Prostate gland (tissue), 2 donors: ENCODE measurements around the gene PACC1. TPM values are rescaled to one million over a fixed set of nuclear protein-coding genes. Genes with fewer than 3 reads are reported as not detected.

ENCODE experiments used
- DNase-seq: peaks from one replicate; pipeline ENCODE4 v3.0.0-alpha.2; 2019; ENCODE audit warnings: low spot score
- H3K27ac ChIP-seq, 2 donors: fragments of 200-600 bp; sonication (generic); 2 replicates each; pipeline ENCODE4 v1.5.1; 2017 to 2019
- H3K27me3 ChIP-seq: fragments of 200-600 bp; sonication (generic); replicated peaks from 2 replicates; pipeline ENCODE4 v1.5.1; 2019; ENCODE audit not compliant: insufficient read depth
- H3K36me3 ChIP-seq, 2 donors: fragments of 200-600 bp; sonication (generic); 1 replicate in 1 of 2; 2 replicates in 1 of 2; pipeline versions ENCODE4 v1.5.1 to v1.8.1; 2017 to 2019
- H3K4me1 ChIP-seq: fragments of 200-600 bp; sonication (generic); replicated peaks from 2 replicates; pipeline ENCODE4 v1.5.1; 2019
- H3K4me3 ChIP-seq, 2 donors: fragments of 200-600 bp; sonication (generic); 2 replicates each; pipeline ENCODE4 v1.5.1; 2017 to 2019
- H3K9me3 ChIP-seq: fragments of 200-600 bp; sonication (generic); 2 replicates; pipeline ENCODE4 v1.5.1; 2017
- CTCF ChIP-seq, 4 experiments: fragments of 200-600 bp in 2 of 4; fragments of 450-650 bp in 2 of 4; sonication (generic) in 2 of 4; IDR thresholded peaks; 1 replicate in 3 of 4; 2 replicates in 1 of 4; pipeline ENCODE4 v1.5.1; 2016 to 2019; ENCODE audit warnings: antibody characterized with exemption in 4 of 4, mild to moderate bottlenecking in 2 of 4, moderate library complexity in 2 of 4
- POLR2A ChIP-seq: fragments of 450-650 bp; IDR thresholded peaks from one replicate; pipeline ENCODE4 v1.6.1; 2016; ENCODE audit warnings: antibody characterized with exemption, mild to moderate bottlenecking
- POLR2AphosphoS5 ChIP-seq: sonication (generic); formaldehyde crosslinking; IDR thresholded peaks from one replicate; pipeline ENCODE4 v1.6.1; 2017; ENCODE audit warnings: antibody characterized with exemption
- WGBS: methylation state at CpG from one replicate; pipeline ENCODE4 v1.1.5; 2018; 5-methylcytosine and 5-hydroxymethylcytosine counted together
- intact Hi-C: fragments of 100-400 bp; cut with DNase I; formaldehyde crosslinking; loops from one replicate; pipeline ENCODE4 v1.14.2; 2022
- total RNA-seq, 2 donors: library from RNA; depleted of rRNA; stranded (reverse); fragments of >200 nt; gene quantifications; one replicate each; pipeline ENCODE4 v1.1.0, GENCODE V29; 2016

Gene PACC1
- total RNA-seq, 2 donors from 2014 or later: 5.6 to 6.4 TPM

- 97% methylated on average over 5 of the region's 5 CpGs for WGBS
- TF ChIP-seq CTCF (IDR thresholded peaks at IDR 0.05) (no peak), POLR2A (no peak), POLR2AphosphoS5 (no peak)
- no peaks in the 10 kb centered on the region for H3K36me3 ChIP-seq
Observed at GRCh38 chr1:212442408-212442807, 27.7 kb upstream of the PACC1 start.

GRCh38 chr1:212440419-212440818 is 25.7 kb upstream of the PACC1 start:
- intact Hi-C loops: no loop called here
- Histone ChIP-seq H3K27ac (no peak overlapping the region), H3K36me3 (no peaks in the 10 kb centered on the region), H3K4me1 (no peaks in the 10 kb centered on the region), H3K4me3 (no peak overlapping the region), H3K9me3 (no peaks in the 10 kb centered on the region), H3K27me3 (no peaks in the 10 kb centered on the region)
- DNase-seq: no peak
- TF ChIP-seq POLR2A (no peak), CTCF (IDR thresholded peaks at IDR 0.05) (no peak), POLR2AphosphoS5 (no peak)
- 62% methylated on average over 9 of the region's 9 CpGs for WGBS

More at GRCh38 chr1:212442408-212442807, 27.7 kb upstream of the PACC1 start:
- no peak for DNase-seq
- intact Hi-C loops: no loop called here
- no peak overlapping the region for H3K4me3 ChIP-seq
- no peak overlapping the region for H3K27ac ChIP-seq
- H3K4me1 ChIP-seq: no peaks in the 10 kb centered on the region
- no peaks in the 10 kb centered on the region for H3K27me3 ChIP-seq
- no peaks in the 10 kb centered on the region for H3K9me3 ChIP-seq

GRCh38 chr1:212438831-212439237 is 24.1 kb upstream of the PACC1 start:
- TF ChIP-seq POLR2A (no peak), CTCF (IDR thresholded peaks at IDR 0.05) (no peak), POLR2AphosphoS5 (no peak)
- 96% methylated on average over 2 of the region's 2 CpGs for WGBS

GRCh38 chr1:212437179-212437798 is 22.6 kb upstream of the PACC1 start:
- H3K4me1 ChIP-seq: peaks cover 5% of the 10 kb centered on the region
- no peaks in the 10 kb centered on the region for H3K9me3 ChIP-seq
- WGBS: 83% methylated on average over 4 of the region's 4 CpGs
- H3K27me3 ChIP-seq: no peaks in the 10 kb centered on the region
- no peak overlapping the region for H3K27ac ChIP-seq
- intact Hi-C loops: no loop called here
- no peaks in the 10 kb centered on the region for H3K36me3 ChIP-seq
- no peak for TF ChIP-seq CTCF (IDR thresholded peaks at IDR 0.05)
- H3K4me3 ChIP-seq: no peak overlapping the region
- no peak for DNase-seq

More at GRCh38 chr1:212438831-212439237, 24.1 kb upstream of the PACC1 start:
- H3K9me3 ChIP-seq: no peaks in the 10 kb centered on the region
- no peak overlapping the region for H3K4me3 ChIP-seq
- intact Hi-C loops: no loop called here
- H3K27ac ChIP-seq: no peak overlapping the region
- H3K4me1 ChIP-seq: peaks cover 2% of the 10 kb centered on the region
- no peaks in the 10 kb centered on the region for H3K36me3 ChIP-seq
- H3K27me3 ChIP-seq: no peaks in the 10 kb centered on the region
- no peak for DNase-seq

GRCh38 chr1:212434992-212435391 is 20.3 kb upstream of the PACC1 start:
- WGBS: 95% methylated on average over 4 of the region's 4 CpGs
- Histone ChIP-seq H3K27ac (no peak overlapping the region), H3K27me3 (no peaks in the 10 kb centered on the region), H3K9me3 (no peaks in the 10 kb centered on the region), H3K4me3 (no peak overlapping the region), H3K36me3 (no peaks in the 10 kb centered on the region), H3K4me1 (peaks cover 10% of the 10 kb centered on the region)
- no peak for DNase-seq
- intact Hi-C loops: no loop called here
- TF ChIP-seq POLR2AphosphoS5 (no peak), CTCF (IDR thresholded peaks at IDR 0.05) (no peak), POLR2A (no peak)
